GM12878 (cell line): Measurements from ENCODE around the gene OR11G2. TPM values are rescaled to one million over a fixed set of nuclear protein-coding genes. Genes with fewer than 3 reads are reported as not detected.

Experiments used
- ATAC-seq: fragments of 200-7000 bp; cut with Tn5 transposase; 3 replicates; pipeline ENCODE4 v1.9.1; 2020; ENCODE audit warnings: mild to moderate bottlenecking, moderate library complexity
- BruUV-seq: library from RNA; stranded (reverse); fragments of 400-500 nt; replicated peaks from 2 replicates; lab custom pipeline; 2021; lab: Mats Ljungman, UMichigan
- CTCF ChIA-PET: fragments of 300-600 bp; sonication (Branson Sonifier 250); formaldehyde crosslinking; extraction: SDS; loops from one replicate; lab custom pipeline; 2021; ENCODE audit warnings: inconsistent platforms; lab: Yijun Ruan, JAX
- POLR2A ChIA-PET: fragments of 350-600 bp; formaldehyde crosslinking; extraction: SDS; loops from one replicate; lab custom pipeline; 2021; ENCODE audit warnings: inconsistent platforms; lab: Charles Lee
- RAD21 ChIA-PET: fragments of 300-600 bp; sonication (Branson Sonifier 250); formaldehyde crosslinking; loops from one replicate; lab custom pipeline; 2023; ENCODE audit warnings: antibody characterized with exemption; ENCODE audit not compliant: unreplicated experiment; lab: Charles Lee
- SMC1A ChIA-PET: fragments of 300-600 bp; sonication (Branson Sonifier 250); formaldehyde crosslinking; loops from one replicate; lab custom pipeline; 2023; ENCODE audit not compliant: unreplicated experiment, uncharacterized antibody; lab: Charles Lee
- DNase-seq: peaks from one replicate; pipeline ENCODE4 v3.0.0-alpha.2; 2011; ENCODE audit warnings: low read depth, low spot score
- FAIRE-seq: peaks from 3 replicates; lab custom pipeline; 2011; peaks lifted over from hg19 to GRCh38; lab: Jason Lieb, UNC
- H2AFZ ChIP-seq: 2 replicates; pipeline ENCODE4 v1.6.0; 2011; ENCODE audit warnings: low read depth, low read length, control low read depth; ENCODE audit not compliant: control insufficient read depth
- H3K27ac ChIP-seq: 2 replicates; pipeline ENCODE4 v1.5.1; 2011; ENCODE audit warnings: control low read depth; ENCODE audit not compliant: control insufficient read depth, insufficient read depth
- H3K27me3 ChIP-seq, 2 experiments: replicated peaks in 1 of 2; 2 replicates each; pipeline versions ENCODE4 v1.6.0 to v1.6.1; 2011; ENCODE audit warnings: low read length in 1 of 2; ENCODE audit not compliant: control insufficient read depth in 2 of 2, insufficient read depth in 2 of 2
- H3K36me3 ChIP-seq, 2 experiments: 2 replicates each; pipeline ENCODE4 v1.5.1; 2011; ENCODE audit warnings: low read length in 1 of 2; ENCODE audit not compliant: control insufficient read depth in 2 of 2, insufficient read depth in 2 of 2
- H3K4me1 ChIP-seq: 2 replicates; pipeline ENCODE4 v1.6.1; 2011; ENCODE audit warnings: mild to moderate bottlenecking, low read length, moderate library complexity, mixed read lengths; ENCODE audit not compliant: control insufficient read depth, insufficient read depth
- H3K4me2 ChIP-seq: 2 replicates; pipeline ENCODE4 v1.6.0; 2011; ENCODE audit warnings: control low read depth; ENCODE audit not compliant: control insufficient read depth, insufficient read depth
- H3K4me3 ChIP-seq: fragments of 200-600 bp; sonication (generic); 2 replicates; pipeline ENCODE4 v1.5.1; 2016
- H3K79me2 ChIP-seq: 2 replicates; pipeline ENCODE4 v1.6.0; 2011; ENCODE audit warnings: low read length; ENCODE audit not compliant: control insufficient read depth, insufficient read depth
- H3K9ac ChIP-seq: 2 replicates; pipeline ENCODE4 v1.8.0; 2011; ENCODE audit warnings: low read length, control low read depth, mixed read lengths; ENCODE audit not compliant: control insufficient read depth, insufficient read depth
- H3K9me3 ChIP-seq: replicated peaks from 3 replicates; pipeline ENCODE4 v1.5.1; 2011; ENCODE audit warnings: mild to moderate bottlenecking, low read length; ENCODE audit not compliant: control insufficient read depth, insufficient read depth
- H4K20me1 ChIP-seq: 2 replicates; pipeline ENCODE4 v1.6.0; 2011; ENCODE audit not compliant: control insufficient read depth, insufficient read depth
- BACH1 ChIP-seq: fragments of 450-650 bp; IDR thresholded peaks from 2 replicates; pipeline ENCODE4 v1.6.1; 2017; ENCODE audit warnings: mild to moderate bottlenecking, borderline replicate concordance
- EED ChIP-seq: sonication (generic); IDR thresholded peaks from 2 replicates; pipeline ENCODE4 v1.6.1; 2016; ENCODE audit warnings: antibody characterized with exemption, low read depth
- EGR1 ChIP-seq, 2 experiments: IDR thresholded peaks; 1 replicate in 1 of 2; 2 replicates in 1 of 2; pipeline ENCODE4 v1.6.1; 2011 to 2012; ENCODE audit warnings: low read depth in 2 of 2, low read length in 2 of 2, borderline replicate concordance in 1 of 2, mild to moderate bottlenecking in 1 of 2, moderate library complexity in 1 of 2
- HCFC1 ChIP-seq: fragments of 150-350 bp; IDR thresholded peaks from 2 replicates; pipeline ENCODE4 v1.6.1; 2014; ENCODE audit warnings: low read length
- HDAC2 ChIP-seq: fragments of 200-600 bp; sonication (generic); IDR thresholded peaks from 2 replicates; pipeline ENCODE4 v1.6.1; 2017
- HDGF ChIP-seq: fragments of 450-650 bp; IDR thresholded peaks from 2 replicates; pipeline ENCODE4 v1.6.1; 2016; ENCODE audit warnings: antibody characterized with exemption
- JUNB ChIP-seq: IDR thresholded peaks from 2 replicates; pipeline ENCODE4 v1.6.1; 2016; ENCODE audit warnings: antibody characterized with exemption, mild to moderate bottlenecking
- KAT2A ChIP-seq: conservative IDR thresholded peaks from 2 replicates; pipeline ENCODE4 v1.6.1; 2011; ENCODE audit warnings: low read depth, low read length; ENCODE audit not compliant: control insufficient read depth
- LARP7 ChIP-seq: fragments of 450-650 bp; IDR thresholded peaks from 2 replicates; pipeline ENCODE4 v1.6.1; 2017; ENCODE audit warnings: mild to moderate bottlenecking
- MAX ChIP-seq: IDR thresholded peaks from 2 replicates; pipeline ENCODE4 v1.6.1; 2012; ENCODE audit warnings: low read depth, low read length, improper control_type of control experiment
- MTA3 ChIP-seq: IDR thresholded peaks from 2 replicates; pipeline ENCODE4 v1.6.1; 2012; ENCODE audit warnings: low read length, inconsistent platforms, borderline replicate concordance
- NFYA ChIP-seq: IDR thresholded peaks from 2 replicates; pipeline ENCODE4 v1.6.1; 2011; ENCODE audit warnings: low read depth, mild to moderate bottlenecking, low read length, improper control_type of control experiment, borderline replicate concordance
- RB1 ChIP-seq: fragments of 450-650 bp; formaldehyde crosslinking; IDR thresholded peaks from 2 replicates; pipeline ENCODE4 v1.6.1; 2017; ENCODE audit warnings: mild to moderate bottlenecking, borderline replicate concordance
- SMAD1 ChIP-seq: fragments of 450-650 bp; IDR thresholded peaks from 2 replicates; pipeline ENCODE4 v1.6.1; 2018; ENCODE audit warnings: mild to moderate bottlenecking, low read depth; ENCODE audit not compliant: partially characterized antibody
- WRNIP1 ChIP-seq: IDR thresholded peaks from 2 replicates; pipeline ENCODE4 v1.6.1; 2011; ENCODE audit warnings: low read depth, low read length, improper control_type of control experiment, borderline replicate concordance
- ZNF24 ChIP-seq: fragments of 450-650 bp; IDR thresholded peaks from 2 replicates; pipeline ENCODE4 v1.6.1; 2017; ENCODE audit warnings: antibody characterized with exemption, mild to moderate bottlenecking
- WGBS: methylation state at CpG from one replicate; pipeline ENCODE4 v1.1.6; 2016; ENCODE audit warnings: low lambda C conversion rate; ENCODE audit not compliant: insufficient replicate concordance, insufficient coverage; ENCODE audit errors: missing lambda C conversion rate; 5-methylcytosine and 5-hydroxymethylcytosine counted together
- in situ Hi-C: fragments of 300-500 bp; cut with MboI; formaldehyde crosslinking; loops from 9 replicates; pipeline ENCODE4 v1.14.3; 2018; ENCODE audit warnings: mixed read lengths
- intact Hi-C: fragments of 100-400 bp; cut with micrococcal nuclease; formaldehyde crosslinking; loops from one replicate; pipeline ENCODE4 v1.14.2; 2022; ENCODE audit not compliant: unreplicated experiment
- polyA plus RNA-seq, 11 experiments: library from polyadenylated mRNA; depleted of rRNA in 4 of 11; unstranded in 6 of 11; stranded (reverse) in 5 of 11; fragments of >200 nt; fragmentation: Nextera tagmentation in 4 of 11; fragmentation: Illumina TruSeq in 1 of 11; extraction: Ambion mirVana in 4 of 11; extraction: Trizol in 1 of 11; gene quantifications; 1 replicate in 1 of 11; 2 replicates in 10 of 11; pipeline versions ENCODE4 v1.2.1 to v1.2.3, GENCODE V29; 2011 to 2016; ENCODE audit warnings: inconsistent platforms in 2 of 11, missing spikeins in 2 of 11, low read depth in 1 of 11
- total RNA-seq, 4 experiments: library from RNA; depleted of rRNA in 3 of 4; stranded (reverse); fragments of >200 nt in 3 of 4; fragmentation: Illumina TruSeq in 1 of 4; extraction: Trizol in 1 of 4; gene quantifications; 2 replicates each; pipeline versions ENCODE4 v1.2.1 to v1.2.3, GENCODE V29; 2013 to 2021
- TF ChIP-seq, protein P1 (sequence below): IDR thresholded peaks from 2 replicates; pipeline ENCODE4 v1.6.1; 2011; ENCODE audit warnings: low read depth, mild to moderate bottlenecking, low read length, moderate library complexity, borderline replicate concordance; ENCODE audit errors: extremely low read depth
- TF ChIP-seq, protein P2 (sequence below): fragments of 450-650 bp; IDR thresholded peaks from 2 replicates; pipeline ENCODE4 v1.6.1; 2014; ENCODE audit warnings: mild to moderate bottlenecking
- TF ChIP-seq, protein P3 (sequence below): IDR thresholded peaks from 2 replicates; pipeline ENCODE4 v1.6.1; 2012; ENCODE audit warnings: mild to moderate bottlenecking, low read depth, low read length
- TF ChIP-seq, protein P4 (sequence below): fragments of 450-650 bp; IDR thresholded peaks from 2 replicates; pipeline ENCODE4 v1.6.1; 2017; ENCODE audit warnings: borderline replicate concordance

OR11G2 gene
- total and polyA plus RNA-seq, 10 of the 15 experiments (the other 5 are each of a cell fraction or from before 2014, with no cell fraction given): 0.08 TPM; not detected in 9

DNA sequence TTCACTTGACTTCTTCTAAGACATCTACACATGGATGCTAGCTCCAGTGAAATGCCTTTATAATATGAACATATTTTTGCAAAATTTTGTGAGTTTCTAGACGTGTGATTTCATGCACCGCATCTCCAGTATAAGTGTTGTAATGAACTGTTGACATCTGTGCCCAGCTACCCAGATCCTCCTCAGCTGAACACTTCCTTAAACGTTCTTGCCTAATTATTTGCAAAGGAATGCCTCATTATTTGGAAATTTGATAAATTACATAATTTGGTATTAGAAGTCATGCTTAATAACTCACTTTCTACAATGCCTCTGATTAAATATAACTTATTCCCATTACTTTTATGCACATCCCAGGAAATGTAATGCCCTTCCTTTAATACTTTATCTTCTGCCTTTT, 14.0 kb downstream of the OR11G2 start:
- TF ChIP-seq, protein P1, sequence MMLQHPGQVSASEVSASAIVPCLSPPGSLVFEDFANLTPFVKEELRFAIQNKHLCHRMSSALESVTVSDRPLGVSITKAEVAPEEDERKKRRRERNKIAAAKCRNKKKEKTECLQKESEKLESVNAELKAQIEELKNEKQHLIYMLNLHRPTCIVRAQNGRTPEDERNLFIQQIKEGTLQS: no peak
- TF ChIP-seq MTA3: no peak
- no peak for TF ChIP-seq JUNB
- TF ChIP-seq HCFC1: no peak
- TF ChIP-seq MAX: no peak
- no peak for TF ChIP-seq EGR1 (IDR thresholded peaks at IDR 0.05; ENCODE audit: borderline replicate concordance in 1 of 2, low read depth in 2 of 2, low read length in 2 of 2)
- TF ChIP-seq LARP7: no peak
- TF ChIP-seq BACH1: no peak
- no peak for TF ChIP-seq NFYA
- TF ChIP-seq HDAC2: no peak
- TF ChIP-seq, protein P2, sequence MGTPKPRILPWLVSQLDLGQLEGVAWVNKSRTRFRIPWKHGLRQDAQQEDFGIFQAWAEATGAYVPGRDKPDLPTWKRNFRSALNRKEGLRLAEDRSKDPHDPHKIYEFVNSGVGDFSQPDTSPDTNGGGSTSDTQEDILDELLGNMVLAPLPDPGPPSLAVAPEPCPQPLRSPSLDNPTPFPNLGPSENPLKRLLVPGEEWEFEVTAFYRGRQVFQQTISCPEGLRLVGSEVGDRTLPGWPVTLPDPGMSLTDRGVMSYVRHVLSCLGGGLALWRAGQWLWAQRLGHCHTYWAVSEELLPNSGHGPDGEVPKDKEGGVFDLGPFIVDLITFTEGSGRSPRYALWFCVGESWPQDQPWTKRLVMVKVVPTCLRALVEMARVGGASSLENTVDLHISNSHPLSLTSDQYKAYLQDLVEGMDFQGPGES: no peak
- TF ChIP-seq, protein P3, sequence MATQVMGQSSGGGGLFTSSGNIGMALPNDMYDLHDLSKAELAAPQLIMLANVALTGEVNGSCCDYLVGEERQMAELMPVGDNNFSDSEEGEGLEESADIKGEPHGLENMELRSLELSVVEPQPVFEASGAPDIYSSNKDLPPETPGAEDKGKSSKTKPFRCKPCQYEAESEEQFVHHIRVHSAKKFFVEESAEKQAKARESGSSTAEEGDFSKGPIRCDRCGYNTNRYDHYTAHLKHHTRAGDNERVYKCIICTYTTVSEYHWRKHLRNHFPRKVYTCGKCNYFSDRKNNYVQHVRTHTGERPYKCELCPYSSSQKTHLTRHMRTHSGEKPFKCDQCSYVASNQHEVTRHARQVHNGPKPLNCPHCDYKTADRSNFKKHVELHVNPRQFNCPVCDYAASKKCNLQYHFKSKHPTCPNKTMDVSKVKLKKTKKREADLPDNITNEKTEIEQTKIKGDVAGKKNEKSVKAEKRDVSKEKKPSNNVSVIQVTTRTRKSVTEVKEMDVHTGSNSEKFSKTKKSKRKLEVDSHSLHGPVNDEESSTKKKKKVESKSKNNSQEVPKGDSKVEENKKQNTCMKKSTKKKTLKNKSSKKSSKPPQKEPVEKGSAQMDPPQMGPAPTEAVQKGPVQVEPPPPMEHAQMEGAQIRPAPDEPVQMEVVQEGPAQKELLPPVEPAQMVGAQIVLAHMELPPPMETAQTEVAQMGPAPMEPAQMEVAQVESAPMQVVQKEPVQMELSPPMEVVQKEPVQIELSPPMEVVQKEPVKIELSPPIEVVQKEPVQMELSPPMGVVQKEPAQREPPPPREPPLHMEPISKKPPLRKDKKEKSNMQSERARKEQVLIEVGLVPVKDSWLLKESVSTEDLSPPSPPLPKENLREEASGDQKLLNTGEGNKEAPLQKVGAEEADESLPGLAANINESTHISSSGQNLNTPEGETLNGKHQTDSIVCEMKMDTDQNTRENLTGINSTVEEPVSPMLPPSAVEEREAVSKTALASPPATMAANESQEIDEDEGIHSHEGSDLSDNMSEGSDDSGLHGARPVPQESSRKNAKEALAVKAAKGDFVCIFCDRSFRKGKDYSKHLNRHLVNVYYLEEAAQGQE: no peak
- TF ChIP-seq RB1: no peak
- no peak for TF ChIP-seq KAT2A
- no peak for TF ChIP-seq ZNF24
- TF ChIP-seq, protein P4, sequence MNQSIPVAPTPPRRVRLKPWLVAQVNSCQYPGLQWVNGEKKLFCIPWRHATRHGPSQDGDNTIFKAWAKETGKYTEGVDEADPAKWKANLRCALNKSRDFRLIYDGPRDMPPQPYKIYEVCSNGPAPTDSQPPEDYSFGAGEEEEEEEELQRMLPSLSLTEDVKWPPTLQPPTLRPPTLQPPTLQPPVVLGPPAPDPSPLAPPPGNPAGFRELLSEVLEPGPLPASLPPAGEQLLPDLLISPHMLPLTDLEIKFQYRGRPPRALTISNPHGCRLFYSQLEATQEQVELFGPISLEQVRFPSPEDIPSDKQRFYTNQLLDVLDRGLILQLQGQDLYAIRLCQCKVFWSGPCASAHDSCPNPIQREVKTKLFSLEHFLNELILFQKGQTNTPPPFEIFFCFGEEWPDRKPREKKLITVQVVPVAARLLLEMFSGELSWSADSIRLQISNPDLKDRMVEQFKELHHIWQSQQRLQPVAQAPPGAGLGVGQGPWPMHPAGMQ: no peak
- TF ChIP-seq WRNIP1: no peak
- TF ChIP-seq EED: no peak
- no peak for TF ChIP-seq HDGF
- TF ChIP-seq SMAD1: no peak
- WGBS: 33% methylated on average over 3 of the region's 3 CpGs
- BruUV-seq: no TSS peak

More for the DNA sequence above, 14.0 kb downstream of the OR11G2 start:
- ChIA-PET SMC1A (no interaction called here), CTCF (no interaction called here), RAD21 (no interaction called here), POLR2A (no interaction called here)
- in situ Hi-C loops (loop anchor here (5.0 kb wide), 1 partner anchor 38 kb away; no protein-coding TSS in a partner anchor), intact Hi-C loops (no loop called here)
- no peak for ATAC-seq
- Histone ChIP-seq H3K79me2 (no peaks in the 10 kb centered on the region), H2AFZ (no peak overlapping the region), H3K27ac (no peak overlapping the region), H3K4me1 (no peaks in the 10 kb centered on the region), H3K9me3 (no peaks in the 10 kb centered on the region), H3K36me3 (no peaks in the 10 kb centered on the region), H3K9ac (no peak overlapping the region), H3K4me2 (no peak overlapping the region), H4K20me1 (no peaks in the 10 kb centered on the region), H3K4me3 (no peak overlapping the region), H3K27me3 (no peaks in the 10 kb centered on the region)
- no peak for FAIRE-seq
- DNase-seq: no peak
